Hair follicular keratinocyte (primary cell): ENCODE data around the gene ACTR3C. TPM values are rescaled to one million over a fixed set of nuclear protein-coding genes. Genes with fewer than 3 reads are reported as not detected.

Experiments used
- total RNA-seq: library from RNA; depleted of rRNA; stranded (reverse); fragments of >200 nt; gene quantifications from 2 replicates; pipeline ENCODE4 v1.2.3, GENCODE V29; 2015

Gene ACTR3C
- total RNA-seq: 2.0 and 2.8 TPM in 2 replicates

DNA sequence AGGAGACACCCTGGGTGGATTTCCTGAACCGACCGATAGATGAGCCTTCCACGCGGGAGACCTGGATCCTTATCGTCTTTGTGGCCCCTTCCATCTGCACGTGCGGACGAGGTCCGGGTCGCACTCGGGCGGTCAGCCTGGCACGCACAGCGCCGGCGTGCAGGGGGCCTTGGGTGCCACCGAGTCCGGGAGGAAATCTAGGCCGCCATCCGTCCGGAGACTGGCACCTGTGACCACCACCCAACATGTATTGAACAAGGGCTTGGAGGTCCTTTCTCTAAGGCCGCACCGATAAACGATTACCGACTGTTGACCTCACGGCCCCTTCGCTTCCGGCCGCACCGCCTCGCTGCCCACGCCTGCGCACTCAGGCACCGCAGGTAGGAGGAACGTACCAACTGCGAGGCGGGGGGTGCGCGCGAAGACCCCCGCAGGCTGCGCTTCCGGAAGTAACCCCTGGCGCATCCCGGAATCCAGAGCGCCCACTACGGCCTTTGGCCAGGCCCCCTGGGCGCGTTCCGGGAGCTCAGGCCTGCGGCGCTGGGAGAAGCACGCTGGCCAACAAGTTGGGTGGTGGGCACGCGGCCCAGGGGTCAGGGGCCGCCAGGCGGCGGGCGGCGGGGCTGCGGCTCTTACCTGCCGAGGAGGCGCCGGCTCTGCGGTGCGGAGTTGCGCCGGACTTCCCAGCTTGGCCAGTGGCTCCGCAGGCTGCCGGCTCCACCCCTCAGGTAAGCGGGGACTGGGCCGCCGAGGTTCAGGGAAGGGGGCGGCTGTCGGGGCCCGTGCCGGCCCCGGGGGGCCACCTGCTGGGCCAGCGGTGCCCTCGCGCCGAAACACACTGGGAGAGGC, at the start of gene ACTR3C, which contains the start of gene LRRC61:
TSS of gene ACTR3C (minus strand) at position 713 of the 849 bp plus-strand sequence. CDS start 28,249 bp downstream, outside the sequence.
TSS of gene LRRC61 (plus strand) at position 523 of the 849 bp plus-strand sequence. CDS start 13,507 bp downstream, outside the sequence.

DNA sequence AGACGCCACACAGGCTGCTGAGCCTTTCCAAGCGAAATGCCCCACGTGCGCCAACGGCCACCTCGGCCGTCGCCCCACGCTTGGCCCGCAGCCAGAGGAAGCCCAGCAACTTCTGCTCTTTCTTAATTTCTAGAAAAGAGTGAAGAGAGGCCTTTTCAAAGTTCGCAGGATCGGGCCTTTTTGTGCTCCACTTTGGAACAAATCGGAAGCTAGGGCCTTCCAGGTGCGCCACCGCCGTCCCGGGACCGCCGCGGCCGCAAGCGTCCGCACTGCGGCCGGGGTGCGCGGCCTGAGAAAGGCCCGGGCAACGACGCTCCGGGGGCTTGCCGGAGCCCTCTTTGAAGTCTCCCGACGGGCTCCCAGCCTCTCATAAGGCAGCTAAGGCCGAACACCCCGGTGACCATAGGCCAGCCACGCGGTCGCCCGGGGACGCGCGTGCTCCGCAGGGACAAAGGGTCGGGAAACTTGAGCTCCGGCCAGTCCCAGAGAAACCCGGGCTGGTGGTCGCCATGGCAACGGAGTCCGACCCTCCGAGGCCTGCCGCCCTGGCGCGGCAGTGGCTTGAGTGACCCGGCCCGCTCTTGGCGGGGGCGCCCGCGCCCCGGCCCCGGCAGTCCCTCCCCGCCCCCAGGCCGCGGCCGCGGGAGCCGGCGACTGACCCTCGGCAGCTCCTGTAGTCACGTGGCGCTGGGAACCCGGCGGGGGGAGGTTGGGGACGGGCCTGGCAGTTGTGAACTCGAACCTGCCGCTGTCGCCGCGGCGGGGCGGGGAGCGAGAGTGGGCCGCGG, 44.9 kb upstream of the ACTR3C start, which contains the start of gene REPIN1:
TSS of gene REPIN1 (plus strand) at position 727 of the 788 bp plus-strand sequence. CDS start 890 bp downstream, outside the sequence.

DNA sequence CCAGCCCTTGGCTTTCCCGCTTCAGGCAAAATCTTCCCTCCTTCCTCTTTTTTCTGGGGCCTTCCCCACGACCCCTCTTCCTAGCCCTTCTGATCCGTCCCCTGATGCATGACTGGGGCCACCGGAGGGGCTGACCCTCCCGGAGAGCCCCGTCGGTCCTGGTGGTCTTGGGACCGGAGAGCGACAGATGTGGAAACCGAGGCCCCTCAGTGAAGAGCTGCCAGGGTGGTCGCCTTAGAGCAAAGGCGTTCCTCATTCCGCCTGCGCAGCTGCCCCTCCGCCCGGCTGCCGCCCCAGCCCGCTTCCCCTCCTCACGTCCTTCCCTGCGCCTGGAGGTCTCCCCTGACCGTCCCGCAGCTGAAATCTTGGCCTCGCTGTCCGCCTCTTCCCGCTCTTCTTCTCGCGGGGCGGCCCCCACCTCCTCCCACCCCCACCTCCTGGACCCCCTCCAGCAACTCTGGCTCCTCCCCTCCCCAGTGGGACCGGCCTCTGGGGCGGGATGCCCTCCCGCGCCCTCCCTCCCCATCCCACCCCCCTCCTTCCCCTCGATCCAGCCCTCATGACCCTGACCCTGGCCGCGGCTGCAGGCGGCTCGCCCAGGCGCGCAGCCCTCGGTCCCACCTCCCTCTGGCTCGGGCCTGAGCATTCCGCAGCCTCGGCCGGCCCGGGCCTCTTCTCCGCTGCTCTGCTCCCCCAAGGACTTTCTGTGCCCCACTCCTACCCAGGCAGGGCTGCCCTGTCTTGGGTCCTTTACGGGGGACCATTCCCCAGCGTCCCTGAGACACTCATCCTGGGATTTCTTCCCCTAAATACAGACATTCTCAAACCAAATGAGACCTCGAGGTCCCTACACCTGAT, 18.1 kb upstream of the ACTR3C start, which contains the start of gene RARRES2:
TSS of gene RARRES2 (minus strand) at position 367 of the 858 bp plus-strand sequence. CDS start 1,020 bp downstream, outside the sequence.

Other genes starting within 250 kb of the ACTR3C start
- gene LRRC61, start 190 bp downstream of the ACTR3C start, total RNA-seq: 24.4 and 31.5 TPM in 2 replicates
- gene RARRES2, start 18.1 kb upstream of the ACTR3C start, total RNA-seq: not detected in 2 replicates
- 28.5 and 36.2 TPM in 2 replicates for gene REPIN1, start 45.3 kb upstream of the ACTR3C start, total RNA-seq
- 3.7 and 4.6 TPM in 2 replicates for gene ZNF775, start 55.8 kb upstream of the ACTR3C start, total RNA-seq
- 0.19 TPM in 1 of 2 replicates, not detected in the other for gene GIMAP8, start 127.1 kb upstream of the ACTR3C start, total RNA-seq
- gene GIMAP7, start 191.3 kb upstream of the ACTR3C start, total RNA-seq: not detected in 2 replicates
- not detected in 2 replicates for gene GIMAP4, start 243.8 kb upstream of the ACTR3C start, total RNA-seq